HepG2 (cell line): ENCODE measurements around the gene PACSIN1. TPM values are rescaled to one million over a fixed set of nuclear protein-coding genes. Genes with fewer than 3 reads are reported as not detected.

Source experiments
- ATAC-seq: fragments of 200-7000 bp; cut with Tn5 transposase; 3 replicates; pipeline ENCODE4 v1.9.1; 2020; ENCODE audit warnings: mild to moderate bottlenecking, moderate library complexity
- BruUV-seq: library from RNA; stranded (reverse); fragments of 400-500 nt; replicated peaks from 2 replicates; lab custom pipeline; 2021; lab: Mats Ljungman, UMichigan
- CTCF ChIA-PET: fragments of 300-600 bp; formaldehyde crosslinking; extraction: SDS; loops from one replicate; lab custom pipeline; 2021; ENCODE audit warnings: low total read pairs, inconsistent platforms, low intra/inter-chr PET ratio; lab: Yijun Ruan, JAX
- POLR2A ChIA-PET: fragments of 350-600 bp; sonication (Branson Sonifier 250); formaldehyde crosslinking; loops from one replicate; lab custom pipeline; 2020; ENCODE audit warnings: antibody characterized with exemption, inconsistent platforms; lab: Yijun Ruan, JAX
- DNase-seq: peaks from one replicate; pipeline ENCODE4 v3.0.0-alpha.2; 2015; ENCODE audit warnings: low spot score
- FAIRE-seq: peaks from 3 replicates; lab custom pipeline; 2011; peaks lifted over from hg19 to GRCh38; lab: Jason Lieb, UNC
- H2AFZ ChIP-seq: one replicate; pipeline ENCODE4 v1.6.1; 2011; ENCODE audit warnings: low read length, inconsistent platforms
- H3K27ac ChIP-seq: fragments of 300-600 bp; 3 replicates; pipeline ENCODE4 v1.8.0; 2011; ENCODE audit warnings: mixed run types, mild to moderate bottlenecking, mixed read lengths, low read length, inconsistent platforms; ENCODE audit not compliant: insufficient read depth; ENCODE audit errors: extremely low read length
- H3K27me3 ChIP-seq, 2 experiments: fragments of 200-600 bp in 1 of 2; 2 replicates in 1 of 2; 3 replicates in 1 of 2; pipeline versions ENCODE4 v1.6.0 to v1.8.0; 2011; ENCODE audit warnings: low read length in 2 of 2, mild to moderate bottlenecking in 2 of 2, moderate library complexity in 2 of 2, inconsistent platforms in 1 of 2; ENCODE audit not compliant: insufficient read depth in 2 of 2, control insufficient read depth in 1 of 2
- H3K36me3 ChIP-seq, 2 experiments: fragments of 200-600 bp in 1 of 2; replicated peaks in 1 of 2; 2 replicates in 1 of 2; 3 replicates in 1 of 2; pipeline versions ENCODE4 v1.5.1 to v1.8.0; 2011; ENCODE audit warnings: low read length in 2 of 2, inconsistent platforms in 1 of 2; ENCODE audit not compliant: insufficient read depth in 2 of 2, control insufficient read depth in 1 of 2
- H3K4me1 ChIP-seq: 2 replicates; pipeline ENCODE4 v1.5.1; 2012; ENCODE audit warnings: low read length, inconsistent platforms; ENCODE audit not compliant: insufficient read depth
- H3K4me2 ChIP-seq: 2 replicates; pipeline ENCODE4 v1.6.0; 2011; ENCODE audit warnings: low read depth, low read length, inconsistent platforms
- H3K4me3 ChIP-seq, 3 experiments: fragments of 200-600 bp in 1 of 3; sonication (generic), shearing (Covaris generic) in 1 of 3; replicated peaks in 1 of 3; 2 replicates each; pipeline ENCODE4 v1.5.1; 2011 to 2016; ENCODE audit warnings: low read length in 3 of 3, inconsistent platforms in 2 of 3, low read depth in 2 of 3, mild to moderate bottlenecking in 2 of 3, control low read depth in 1 of 3, mixed read lengths in 1 of 3; ENCODE audit not compliant: insufficient read depth in 1 of 3
- H3K79me2 ChIP-seq: one replicate; pipeline ENCODE4 v1.6.1; 2011; ENCODE audit warnings: low read length, inconsistent platforms; ENCODE audit not compliant: insufficient read depth
- H3K9ac ChIP-seq: 2 replicates; pipeline ENCODE4 v1.6.0; 2011; ENCODE audit warnings: mild to moderate bottlenecking, low read depth, low read length, inconsistent platforms; ENCODE audit not compliant: insufficient read depth
- H3K9me3 ChIP-seq: 2 replicates; pipeline ENCODE4 v1.5.1; 2012; ENCODE audit warnings: mild to moderate bottlenecking, low read length
- H4K20me1 ChIP-seq: 2 replicates; pipeline ENCODE4 v1.6.0; 2011; ENCODE audit warnings: inconsistent platforms, mild to moderate bottlenecking, low read length, moderate library complexity; ENCODE audit not compliant: insufficient read depth
- CENPBD1 ChIP-seq: sonication (generic); formaldehyde crosslinking; IDR thresholded peaks from 2 replicates; pipeline ENCODE4 v1.8.0; 2022; ENCODE audit warnings: missing genetic modification reagents, low read depth, mild to moderate bottlenecking, borderline replicate concordance
- CSRNP2 ChIP-seq: sonication (generic); formaldehyde crosslinking; conservative IDR thresholded peaks from 2 replicates; pipeline ENCODE4 v1.8.0; 2022; ENCODE audit warnings: low read depth, missing genetic modification reagents
- FOXK2 ChIP-seq: fragments of 450-650 bp; IDR thresholded peaks from 2 replicates; pipeline ENCODE4 v1.6.1; 2016
- GABPB1 ChIP-seq: IDR thresholded peaks from 2 replicates; pipeline ENCODE4 v1.6.1; 2016; ENCODE audit warnings: mild to moderate bottlenecking, missing genetic modification reagents, moderate library complexity, missing compliant biosample characterization
- KLF16 ChIP-seq, 2 experiments: sonication (generic) in 1 of 2; formaldehyde crosslinking in 1 of 2; IDR thresholded peaks; 2 replicates each; pipeline versions ENCODE4 v1.6.1 to v1.8.0; 2016 to 2023; ENCODE audit warnings: missing genetic modification reagents in 2 of 2, missing compliant biosample characterization in 1 of 2
- MTA3 ChIP-seq: sonication (generic); formaldehyde crosslinking; IDR thresholded peaks from 2 replicates; pipeline ENCODE4 v1.4.0; 2020; ENCODE audit warnings: missing genetic modification reagents
- NFE2L2 ChIP-seq: fragments of 150-350 bp; IDR thresholded peaks from 2 replicates; pipeline ENCODE4 v1.6.1; 2014; ENCODE audit warnings: low read length
- NR0B2 ChIP-seq: sonication (generic); formaldehyde crosslinking; IDR thresholded peaks from 2 replicates; pipeline ENCODE4 v1.4.0; 2020; ENCODE audit warnings: mild to moderate bottlenecking, missing genetic modification reagents
- PBX3 ChIP-seq: sonication (generic); formaldehyde crosslinking; IDR thresholded peaks from 2 replicates; pipeline ENCODE4 v1.8.1; 2023; ENCODE audit warnings: missing genetic modification reagents, inconsistent platforms, borderline replicate concordance
- RFX5 ChIP-seq: IDR thresholded peaks from 2 replicates; pipeline ENCODE4 v1.6.1; 2011; ENCODE audit warnings: low read depth, low read length, improper control_type of control experiment
- ZBTB43 ChIP-seq: sonication (generic); formaldehyde crosslinking; conservative IDR thresholded peaks from 2 replicates; pipeline ENCODE4 v1.4.0; 2020; ENCODE audit warnings: missing genetic modification reagents
- ZNF225 ChIP-seq: sonication (generic); formaldehyde crosslinking; IDR thresholded peaks from 2 replicates; pipeline ENCODE4 v1.4.0; 2020; ENCODE audit warnings: mild to moderate bottlenecking, missing genetic modification reagents
- ZNF235 ChIP-seq: sonication (generic); formaldehyde crosslinking; IDR thresholded peaks from 2 replicates; pipeline ENCODE4 v1.8.1; 2023; ENCODE audit warnings: mild to moderate bottlenecking, missing genetic modification reagents, borderline replicate concordance
- ZNF597 ChIP-seq: sonication (generic); formaldehyde crosslinking; IDR thresholded peaks from 2 replicates; pipeline ENCODE4 v1.5.0; 2020; ENCODE audit warnings: missing genetic modification reagents
- ZNF598 ChIP-seq: sonication (generic); formaldehyde crosslinking; IDR thresholded peaks from 2 replicates; pipeline ENCODE4 v1.5.1; 2020; ENCODE audit warnings: mild to moderate bottlenecking, missing genetic modification reagents, borderline replicate concordance
- ZNF704 ChIP-seq: sonication (generic); formaldehyde crosslinking; IDR thresholded peaks from 2 replicates; pipeline ENCODE4 v1.8.1; 2023; ENCODE audit warnings: mild to moderate bottlenecking, inconsistent platforms, moderate library complexity, missing genetic modification reagents, borderline replicate concordance
- WGBS: methylation state at CpG from one replicate; pipeline ENCODE4 v1.1.6; 2017; ENCODE audit warnings: low lambda C conversion rate; 5-methylcytosine and 5-hydroxymethylcytosine counted together
- in situ Hi-C: cut with HindIII; loops from 2 replicates; pipeline ENCODE4 v1.10.0; 2017; ENCODE audit warnings: low pct_unique_long_range_greater_than_20kb; ENCODE audit not compliant: extremely low pct_ligation_motif_present
- intact Hi-C: fragments of 100-400 bp; cut with micrococcal nuclease; formaldehyde crosslinking; loops from one replicate; pipeline ENCODE4 v1.10.0; 2022; ENCODE audit not compliant: unreplicated experiment
- polyA plus RNA-seq, 8 experiments: library from polyadenylated mRNA; depleted of rRNA in 3 of 8; stranded (reverse) in 7 of 8; unstranded in 1 of 8; fragments of >200 nt; fragmentation: Illumina TruSeq in 4 of 8; extraction: Trizol in 4 of 8; gene quantifications; 2 replicates each; pipeline versions ENCODE4 v1.2.1 to v1.2.3, GENCODE V29; 2011 to 2016; ENCODE audit warnings: low read depth in 4 of 8, missing spikeins in 1 of 8, mixed read lengths in 1 of 8; ENCODE audit not compliant: insufficient read depth in 1 of 8
- total RNA-seq, 5 experiments: library from RNA; depleted of rRNA; stranded (reverse); fragments of >200 nt; fragmentation: Illumina TruSeq; extraction: Trizol; gene quantifications; 2 replicates each; pipeline ENCODE4 v1.2.3, GENCODE V29; 2016; ENCODE audit warnings: low read depth in 1 of 5

Gene PACSIN1
- total and polyA plus RNA-seq, 2 of the 13 experiments (the other 11 are each of a cell fraction or from before 2014, with no cell fraction given), result not detected

GRCh38 chr6:34512738-34513115 is 46.9 kb downstream of the PACSIN1 start (continued):
- TF ChIP-seq ZNF704 (CRISPR knock-in tag) (no peak), NR0B2 (CRISPR knock-in tag) (no peak), ZNF235 (no peak), GABPB1 (no peak)

- no peaks in the 10 kb centered on the region for H3K79me2 ChIP-seq
- no TSS peak for BruUV-seq
- FAIRE-seq (no peak), DNase-seq (no peak), ATAC-seq (no peak)
- H3K4me1 ChIP-seq, result no peaks in the 10 kb centered on the region
- no peak overlapping the region for H3K4me3 ChIP-seq
- H3K4me2 ChIP-seq, result no peak overlapping the region
- no peaks in the 10 kb centered on the region for H3K36me3 ChIP-seq
- in situ Hi-C loops (no loop called here), intact Hi-C loops (no loop called here)
- TF ChIP-seq RFX5 (no peak), MTA3 (no peak), CSRNP2 (CRISPR knock-in tag) (no peak), FOXK2 (no peak), ZNF597 (CRISPR knock-in tag) (no peak), ZNF225 (CRISPR knock-in tag) (no peak), ZBTB43 (CRISPR knock-in tag) (no peak), ZNF598 (no peak), NFE2L2 (no peak), CENPBD1 (no peak), KLF16 (CRISPR knock-in tag; IDR thresholded peaks at IDR 0.05) (no peak), PBX3 (CRISPR knock-in tag) (no peak)
- H4K20me1 ChIP-seq, result no peaks in the 10 kb centered on the region
- peaks cover 4 to 57% of the 10 kb centered on the region in 2 experiments; a peak in 4 of 5 replicates for H3K27me3 ChIP-seq
- no peak overlapping the region for H3K9ac ChIP-seq
- ChIA-PET CTCF (no interaction called here), POLR2A (no interaction called here)
- H2AFZ ChIP-seq, result no peak overlapping the region
- WGBS, result 58% methylated on average over 4 of the region's 4 CpGs
- no peak overlapping the region for H3K27ac ChIP-seq
- no peaks in the 10 kb centered on the region for H3K9me3 ChIP-seq
These were observed 47.8 kb downstream of the PACSIN1 start for GRCh38 chr6:34513646-34514045.
